GM13976 (cell line): Measurements from ENCODE around the gene MOB2.
"Not testable (repeated sequence)": the region's sequence is repeated elsewhere in the genome, so short reads cannot be mapped to it uniquely, and the experiment has no call there.

Source experiments
- DNase-seq: peaks from one replicate; pipeline ENCODE4 v3.0.0; 2012; ENCODE audit warnings: low spot score
- in situ Hi-C: fragments of 300-500 bp; cut with MboI; formaldehyde crosslinking; loops from one replicate; pipeline ENCODE4 v1.12.0; 2022; ENCODE audit warnings: low sequenced_read_pairs, mixed read lengths, inconsistent platforms; ENCODE audit not compliant: unreplicated experiment
- TF ChIP-seq, protein P1 (sequence below): IDR thresholded peaks from 2 replicates; pipeline ENCODE4 v1.5.1; 2012; ENCODE audit warnings: borderline replicate concordance, mild to moderate bottlenecking; ENCODE audit not compliant: insufficient read depth; ENCODE audit errors: extremely low read depth, missing control alignments, control extremely low read depth

MOB2 gene

DNA sequence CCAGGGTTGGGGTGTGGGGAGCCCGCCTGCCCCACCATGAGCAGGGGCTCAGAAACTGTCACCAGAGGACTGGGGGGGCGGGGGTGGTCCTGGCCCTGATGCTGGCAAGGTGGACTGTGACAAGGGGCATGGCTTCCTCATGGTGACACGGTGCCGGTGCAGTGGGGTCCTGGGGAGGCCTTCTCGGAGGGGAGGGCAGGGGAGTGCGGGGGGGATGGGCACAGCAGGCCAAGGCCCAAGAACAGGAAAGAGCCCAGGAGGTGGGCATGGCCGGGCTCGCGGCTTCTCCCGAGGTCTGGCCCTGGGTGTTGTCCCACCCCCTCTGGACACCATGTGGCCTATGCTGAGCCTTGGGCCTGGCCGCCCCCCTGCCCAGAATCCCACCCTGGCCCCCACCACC is 47.2 kb downstream of the MOB2 start:
- DNase-seq, result no peak
- in situ Hi-C loops, result no loop called here
- TF ChIP-seq, protein P1, sequence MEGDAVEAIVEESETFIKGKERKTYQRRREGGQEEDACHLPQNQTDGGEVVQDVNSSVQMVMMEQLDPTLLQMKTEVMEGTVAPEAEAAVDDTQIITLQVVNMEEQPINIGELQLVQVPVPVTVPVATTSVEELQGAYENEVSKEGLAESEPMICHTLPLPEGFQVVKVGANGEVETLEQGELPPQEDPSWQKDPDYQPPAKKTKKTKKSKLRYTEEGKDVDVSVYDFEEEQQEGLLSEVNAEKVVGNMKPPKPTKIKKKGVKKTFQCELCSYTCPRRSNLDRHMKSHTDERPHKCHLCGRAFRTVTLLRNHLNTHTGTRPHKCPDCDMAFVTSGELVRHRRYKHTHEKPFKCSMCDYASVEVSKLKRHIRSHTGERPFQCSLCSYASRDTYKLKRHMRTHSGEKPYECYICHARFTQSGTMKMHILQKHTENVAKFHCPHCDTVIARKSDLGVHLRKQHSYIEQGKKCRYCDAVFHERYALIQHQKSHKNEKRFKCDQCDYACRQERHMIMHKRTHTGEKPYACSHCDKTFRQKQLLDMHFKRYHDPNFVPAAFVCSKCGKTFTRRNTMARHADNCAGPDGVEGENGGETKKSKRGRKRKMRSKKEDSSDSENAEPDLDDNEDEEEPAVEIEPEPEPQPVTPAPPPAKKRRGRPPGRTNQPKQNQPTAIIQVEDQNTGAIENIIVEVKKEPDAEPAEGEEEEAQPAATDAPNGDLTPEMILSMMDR, result no peak

DNA sequence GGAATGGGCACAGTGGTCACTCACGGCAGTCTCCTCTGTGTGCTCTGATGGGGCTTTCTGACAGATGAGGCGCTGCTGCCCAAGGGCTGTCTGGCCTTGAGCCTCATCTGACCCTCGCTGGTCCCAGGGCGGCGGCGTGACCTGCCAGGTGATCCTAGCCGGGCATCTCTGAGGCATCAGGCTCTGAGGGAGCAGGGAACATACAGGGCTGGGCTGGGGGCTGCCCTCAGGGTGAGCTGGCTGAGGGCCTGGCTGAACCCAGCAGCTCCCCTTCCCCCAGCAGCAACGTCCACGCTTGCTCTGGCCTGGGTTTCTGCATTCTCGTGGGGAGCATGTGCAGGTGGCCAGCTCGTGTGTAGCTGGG is 47.6 kb downstream of the MOB2 start:
- DNase-seq, result no peak
- TF ChIP-seq, protein P1, result no peak
- in situ Hi-C loops, result no loop called here

DNA sequence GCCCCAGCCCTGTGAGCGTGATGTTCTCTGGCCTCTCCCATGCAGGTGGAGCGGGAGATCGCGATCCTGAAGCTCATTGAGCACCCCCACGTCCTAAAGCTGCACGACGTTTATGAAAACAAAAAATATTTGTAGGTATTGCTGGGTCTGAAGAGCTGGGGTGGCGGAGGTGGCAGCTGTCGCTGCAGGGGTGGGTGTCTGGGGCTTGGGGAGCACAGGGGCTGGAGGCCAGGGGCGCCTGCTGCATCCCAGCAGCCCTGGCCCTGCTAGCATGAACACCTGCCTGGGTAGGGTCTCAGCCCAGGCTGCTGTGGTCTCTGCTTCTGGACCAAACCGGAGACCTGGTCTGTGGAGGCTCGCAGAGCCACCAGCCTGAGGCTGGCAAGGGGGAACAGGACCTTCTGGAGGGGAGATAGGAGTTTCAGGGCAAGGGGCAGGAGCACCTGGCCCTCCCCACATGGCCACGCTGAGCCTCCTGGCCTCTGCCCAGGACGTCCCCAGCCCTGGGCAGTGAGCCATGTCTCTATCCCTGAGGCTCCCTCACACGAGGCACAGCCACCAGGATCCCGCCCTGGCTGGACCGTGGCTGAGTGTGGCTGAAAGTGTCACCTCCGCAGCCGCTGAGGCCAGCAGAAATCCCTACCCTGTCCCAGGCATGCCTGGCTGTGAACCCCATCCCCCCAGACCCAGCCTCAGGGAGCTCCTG is 48.2 kb downstream of the MOB2 start:
- TF ChIP-seq, protein P1, result no peak
- DNase-seq, result no peak
- in situ Hi-C loops, result no loop called here

DNA sequence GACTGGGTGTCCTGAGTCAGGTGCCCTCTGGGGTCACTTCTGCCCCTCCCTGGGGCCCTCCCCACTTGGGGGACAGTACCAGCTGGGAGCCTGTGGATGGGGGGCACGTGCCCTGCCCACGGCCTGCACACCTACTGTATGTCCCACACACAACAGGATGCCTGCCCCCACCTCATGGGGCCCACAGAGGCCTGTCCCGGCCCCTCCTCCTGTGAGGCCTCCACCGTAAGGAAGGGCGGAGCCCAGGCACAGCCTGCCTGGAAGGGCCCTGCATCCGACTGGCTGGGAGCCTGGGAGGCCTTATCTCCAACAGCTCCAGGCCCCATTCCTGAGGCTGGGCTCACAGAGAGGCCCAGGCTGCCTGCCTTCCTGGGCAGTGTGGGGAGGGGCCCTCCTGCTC is 49.1 kb downstream of the MOB2 start:
- no peak for DNase-seq
- in situ Hi-C loops, result no loop called here

DNA sequence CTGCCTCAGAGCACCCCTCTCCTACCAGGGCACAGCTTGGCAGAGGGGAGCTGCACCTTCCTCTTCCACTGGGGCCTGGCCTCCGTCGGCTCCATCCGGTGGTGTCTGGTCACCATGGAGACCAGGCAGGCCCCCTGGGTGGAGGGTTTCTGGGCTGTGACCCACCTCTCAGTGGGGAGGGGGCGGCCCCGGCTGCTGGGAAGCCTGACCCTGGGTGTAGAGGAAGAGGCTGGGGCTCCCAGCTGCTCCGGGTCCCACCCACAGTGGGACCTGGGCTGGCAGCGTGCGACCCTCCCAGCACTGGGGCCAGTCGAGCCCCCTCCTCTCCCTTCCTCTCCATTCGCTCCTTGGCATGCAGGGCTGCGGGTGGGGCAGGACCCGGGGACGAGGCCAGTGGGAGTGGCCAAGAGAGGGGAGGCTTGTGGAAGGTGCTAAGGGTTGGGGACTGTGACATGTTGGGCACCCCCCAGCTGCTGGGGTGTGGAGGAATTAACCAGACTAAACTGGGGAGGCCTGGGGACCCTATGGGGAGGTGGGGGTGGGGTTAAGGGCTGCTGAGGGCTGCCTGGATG is 50.0 kb downstream of the MOB2 start:
- DNase-seq, result no peak
- TF ChIP-seq, protein P1, result no peak
- in situ Hi-C loops, result no loop called here

More for the DNA sequence above, 49.1 kb downstream of the MOB2 start:
- TF ChIP-seq, protein P1, result no peak

DNA sequence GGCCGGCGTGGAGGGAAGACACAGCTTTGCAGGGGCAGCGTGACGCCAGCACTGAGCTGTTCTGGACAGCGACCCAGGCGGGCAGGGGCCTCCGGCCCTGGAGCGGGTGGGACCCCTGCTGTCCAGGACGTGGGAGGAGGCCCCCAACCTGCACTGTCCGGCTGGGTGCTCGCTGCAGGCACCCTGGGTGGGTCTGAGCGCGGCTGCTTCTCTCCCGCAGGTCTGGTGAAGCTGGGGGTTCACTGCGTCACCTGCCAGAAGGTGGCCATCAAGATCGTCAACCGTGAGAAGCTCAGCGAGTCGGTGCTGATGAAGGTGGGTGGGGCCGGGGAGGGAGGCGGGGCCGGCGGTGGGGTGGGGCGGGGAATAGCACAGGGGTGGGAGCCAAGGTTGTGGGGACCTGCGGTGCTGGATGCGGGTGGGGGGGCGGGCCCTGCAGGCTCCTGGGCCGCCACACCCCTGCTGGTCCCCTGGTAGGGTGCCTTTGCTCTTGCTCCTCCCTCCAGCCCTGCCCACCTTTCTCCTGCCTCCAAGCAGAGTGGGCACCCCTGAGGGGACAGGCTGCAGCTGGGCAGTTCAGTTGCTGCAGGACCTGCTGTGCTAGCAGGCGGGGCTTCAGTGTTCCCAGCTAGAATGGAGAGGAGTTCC is 50.6 kb downstream of the MOB2 start:
- TF ChIP-seq, protein P1, result no peak
- no peak for DNase-seq

DNA sequence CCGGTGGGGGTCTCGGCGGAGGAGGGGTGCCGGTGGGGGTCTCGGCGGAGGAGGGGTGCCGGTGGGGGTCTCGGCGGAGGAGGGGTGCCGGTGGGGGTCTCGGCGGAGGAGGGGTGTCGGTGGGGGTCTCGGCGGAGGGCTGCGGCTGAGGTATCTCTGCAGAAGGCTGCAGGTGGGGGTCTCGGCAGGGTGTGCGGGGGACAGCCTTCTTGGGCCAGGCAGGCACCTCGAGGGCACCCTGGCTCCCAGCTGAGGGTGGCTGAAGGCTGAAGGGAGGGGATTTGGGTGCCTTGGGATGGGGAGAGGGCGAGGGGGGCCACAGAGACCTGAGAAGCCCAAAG is 51.1 kb downstream of the MOB2 start:
- in situ Hi-C loops, DNase-seq: not testable (repeated sequence)

More for the DNA sequence above, 50.6 kb downstream of the MOB2 start:
- in situ Hi-C loops, result no loop called here
